Measurements from ENCODE around the gene SLC22A1. TPM values are rescaled to one million over a fixed set of nuclear protein-coding genes. Genes with fewer than 3 reads are reported as not detected.

Gene SLC22A1
- total and polyA plus RNA-seq, 2 donors (not counting 3 experiments of a cell fraction or from before 2014, with no cell fraction given) = 0.04 TPM; not detected in 1

- Histone ChIP-seq H3K27ac (ENCODE audit: insufficient read depth, low read depth, low read length) (no peak overlapping the region), H3K36me3 (ENCODE audit: control insufficient read depth in 2 of 2, extremely low read depth in 1 of 2, insufficient read depth in 2 of 2, low read length in 2 of 2) (peaks cover 0 to 5% of the 10 kb centered on the region in 2 experiments), H3K79me2 (ENCODE audit: control insufficient read depth, insufficient read depth, low read length) (no peaks in the 10 kb centered on the region), H3K27me3 (ENCODE audit: control insufficient read depth in 2 of 2, insufficient read depth in 2 of 2, low read length in 2 of 2) (no peaks in the 10 kb centered on the region), H3K4me1 (ENCODE audit: control insufficient read depth, extremely low read depth, insufficient read depth, low read length) (no peaks in the 10 kb centered on the region), H3K9me3 (replicated peaks; ENCODE audit: control insufficient read depth, insufficient read depth, low read length) (no peaks in the 10 kb centered on the region), H4K20me1 (replicated peaks; ENCODE audit: control insufficient read depth, extremely low read depth, insufficient read depth, low read length) (no peaks in the 10 kb centered on the region), H3K9ac (replicated peaks; ENCODE audit: extremely low read depth, insufficient read depth, low read length) (no peak overlapping the region), H3K4me3 (replicated peaks in 1 of 3; ENCODE audit: insufficient read depth in 1 of 3, low read depth in 1 of 3, low read length in 3 of 3) (no peak overlapping the region), H2AFZ (ENCODE audit: low read depth, low read length) (no peak overlapping the region), H3K9me1 (replicated peaks; ENCODE audit: control insufficient read depth, extremely low read depth, insufficient read depth, low read length) (no peaks in the 10 kb centered on the region), H3K4me2 (ENCODE audit: insufficient read depth, low read length) (no peak overlapping the region)
- no TSS peak for BruUV-seq (replicated peaks)
- intact Hi-C loops (cut with micrococcal nuclease) = loop anchor here (10.0 kb wide), 1 partner anchor 307 kb away; the partner anchor contains the start of gene MRPL18
- CTCF ChIA-PET = interaction anchor here (1.3 to 7.0 kb wide), 2 partner anchors 13 to 238 kb away, joined by 4 to 53 read pairs; no protein-coding TSS in a partner anchor
- FAIRE-seq (no peak), DNase-seq (ENCODE audit: low read depth, low spot score) (no peak)
- dilution Hi-C loops (cut with MboI; ENCODE audit: extremely low pct_ligation_motif_present, low sequenced_read_pairs) = no loop called here
- TF ChIP-seq JUN (IDR thresholded peaks at IDR 0.05; ENCODE audit: borderline replicate concordance, insufficient read depth, insufficient read length, low read depth) (no peak), FOS (IDR thresholded peaks at IDR 0.05; ENCODE audit: borderline replicate concordance, insufficient read depth, low read length) (no peak), POLR2A (IDR thresholded peaks at IDR 0.05; ENCODE audit: low read depth, low read length) (no peak), MYC (IDR thresholded peaks at IDR 0.05; ENCODE audit: low read depth, low read length) (no peak), MAX (IDR thresholded peaks at IDR 0.05; ENCODE audit: insufficient read depth, insufficient read length) (no peak), POLR2AphosphoS5 (IDR thresholded peaks at IDR 0.05; ENCODE audit: insufficient read depth, low read depth, low read length) (no peak), EZH2 (IDR thresholded peaks at IDR 0.05; ENCODE audit: borderline replicate concordance, low read depth, low read length, severe bottlenecking) (no peak), CTCF (IDR thresholded peaks at IDR 0.05; ENCODE audit: extremely low read depth in 1 of 2, insufficient read depth in 1 of 2, low read depth in 1 of 2, low read length in 2 of 2) (no peak), GATA2 (IDR thresholded peaks at IDR 0.05; ENCODE audit: insufficient read depth, insufficient read length, low read depth, low read length) (no peak)
- POLR2A ChIA-PET = no interaction called here
These were observed 20.1 kb upstream of the SLC22A1 start for GRCh38 chr6:160101277-160102205.

Data from endothelial cell of umbilical vein (primary cell).